BJ (cell line): ENCODE results near the gene CACHD1. TPM values are rescaled to one million over a fixed set of nuclear protein-coding genes. Genes with fewer than 3 reads are reported as not detected.

Experiments used
- CTCF ChIA-PET: fragments of 350-600 bp; formaldehyde crosslinking; extraction: SDS; loops from one replicate; lab custom pipeline; 2021; ENCODE audit warnings: antibody characterized with exemption, inconsistent platforms; lab: Yijun Ruan, JAX
- POLR2A ChIA-PET: fragments of 300-600 bp; sonication (Branson Sonifier 250); formaldehyde crosslinking; extraction: SDS; loops from one replicate; lab custom pipeline; 2021; ENCODE audit warnings: antibody characterized with exemption; lab: Charles Lee
- DNase-seq: peaks from one replicate; pipeline ENCODE4 v3.0.0-alpha.2; 2011; ENCODE audit warnings: low read depth
- H3K27me3 ChIP-seq: 2 replicates; pipeline ENCODE4 v1.6.0; 2011; ENCODE audit warnings: low read length; ENCODE audit not compliant: control insufficient read depth, insufficient read depth
- H3K36me3 ChIP-seq: 2 replicates; pipeline ENCODE4 v1.5.1; 2011; ENCODE audit warnings: low read length; ENCODE audit not compliant: control insufficient read depth, insufficient read depth
- H3K4me3 ChIP-seq: 2 replicates; pipeline ENCODE4 v1.5.1; 2011; ENCODE audit warnings: low read depth, mild to moderate bottlenecking, control low read depth, low read length
- CTCF ChIP-seq: IDR thresholded peaks from 2 replicates; pipeline ENCODE4 v1.5.1; 2011; ENCODE audit warnings: low read depth, mild to moderate bottlenecking, control low read depth, inconsistent platforms, low read length, moderate library complexity; ENCODE audit not compliant: insufficient read depth
- polyA plus RNA-seq: library from polyadenylated mRNA; depleted of rRNA; stranded (reverse); fragments of >200 nt; gene quantifications from 2 replicates; pipeline ENCODE4 v1.2.3, GENCODE V29; 2011

Gene CACHD1
- polyA plus RNA-seq, 1 experiment: 3.0 TPM

GRCh38 chr1:64492424-64492823 is 22.5 kb downstream of the CACHD1 start:
- H3K4me3 ChIP-seq: no peak overlapping the region
- TF ChIP-seq CTCF: no peak
- no peaks in the 10 kb centered on the region for H3K36me3 ChIP-seq
- no peak for DNase-seq
- ChIA-PET POLR2A (no interaction called here), CTCF (no interaction called here)
- no peaks in the 10 kb centered on the region for H3K27me3 ChIP-seq

GRCh38 chr1:64493831-64494230 is 23.9 kb downstream of the CACHD1 start:
- no peaks in the 10 kb centered on the region for H3K36me3 ChIP-seq
- no peak overlapping the region for H3K4me3 ChIP-seq
- CTCF ChIA-PET: interaction anchor here (1.2 kb wide), 1 partner anchor 225 kb away, joined by 3 read pairs; no protein-coding TSS in a partner anchor
- POLR2A ChIA-PET: no interaction called here
- no peaks in the 10 kb centered on the region for H3K27me3 ChIP-seq
- no peak for TF ChIP-seq CTCF
- no peak for DNase-seq

- H3K36me3 ChIP-seq: no peaks in the 10 kb centered on the region
- H3K27me3 ChIP-seq: no peaks in the 10 kb centered on the region
- no peak overlapping the region for H3K4me3 ChIP-seq
- ChIA-PET POLR2A (no interaction called here), CTCF (no interaction called here)
- no peak for DNase-seq
- no peak for TF ChIP-seq CTCF
Observed at GRCh38 chr1:64494659-64495058, 24.7 kb downstream of the CACHD1 start.

GRCh38 chr1:64495878-64496277 is 25.9 kb downstream of the CACHD1 start:
- no peaks in the 10 kb centered on the region for H3K36me3 ChIP-seq
- no peak overlapping the region for H3K4me3 ChIP-seq
- TF ChIP-seq CTCF: no peak
- ChIA-PET CTCF (no interaction called here), POLR2A (interaction anchor here (0.7 kb wide), 1 partner anchor 108 kb away, joined by 4 read pairs; no protein-coding TSS in a partner anchor)
- DNase-seq: no peak
- no peaks in the 10 kb centered on the region for H3K27me3 ChIP-seq

GRCh38 chr1:64496606-64497005 is 26.7 kb downstream of the CACHD1 start:
- no peak for TF ChIP-seq CTCF
- DNase-seq: no peak
- POLR2A ChIA-PET: interaction anchor here (0.6 kb wide), 1 partner anchor 20 kb away, joined by 10 read pairs; no protein-coding TSS in a partner anchor
- Histone ChIP-seq H3K36me3 (no peaks in the 10 kb centered on the region), H3K4me3 (no peak overlapping the region), H3K27me3 (no peaks in the 10 kb centered on the region)
- CTCF ChIA-PET: no interaction called here
